K562 (cell line): Measurements from ENCODE around the gene SKIL. TPM values are rescaled to one million over a fixed set of nuclear protein-coding genes. Genes with fewer than 3 reads are reported as not detected.

Experiments
- ATAC-seq: fragments of 200-7000 bp; cut with Tn5 transposase; 3 replicates; pipeline ENCODE4 v1.9.1; 2020; ENCODE audit warnings: moderate library complexity
- BruUV-seq: library from RNA; stranded (reverse); fragments of 400-500 nt; replicated peaks from 2 replicates; lab custom pipeline; 2021; lab: Mats Ljungman, UMichigan
- CTCF ChIA-PET: fragments of 300-600 bp; formaldehyde crosslinking; extraction: SDS; loops from one replicate; lab custom pipeline; 2021; ENCODE audit warnings: low intra/inter-chr PET ratio; lab: Yijun Ruan, JAX
- POLR2A ChIA-PET: fragments of 300-600, 350-650 bp; sonication (Branson Sonifier 250); formaldehyde crosslinking; extraction: SDS; loops from one replicate; lab custom pipeline; 2021; ENCODE audit warnings: antibody characterized with exemption, inconsistent platforms; lab: Yijun Ruan, JAX
- DNase-seq, 4 experiments: peaks; one replicate each; pipeline versions ENCODE4 v3.0.0 to v3.0.0-alpha.2; 2011 to 2018; ENCODE audit warnings: low spot score in 3 of 4, mixed read lengths in 3 of 4; ENCODE audit errors: extremely low read depth in 1 of 4
- FAIRE-seq: peaks from 2 replicates; lab custom pipeline; 2011; peaks lifted over from hg19 to GRCh38; lab: Jason Lieb, UNC
- H2AFZ ChIP-seq: 2 replicates; pipeline ENCODE4 v1.6.0; 2011; ENCODE audit warnings: low read depth, low read length, control low read depth, inconsistent platforms
- H3K27ac ChIP-seq: fragments of 200-600 bp; 3 replicates; pipeline ENCODE4 v1.8.0; 2011; ENCODE audit warnings: low read depth, mild to moderate bottlenecking, control low read depth, inconsistent platforms, low read length, moderate library complexity, mixed read lengths; ENCODE audit errors: extremely low read depth
- H3K27me3 ChIP-seq, 2 experiments: fragments of 300-600 bp in 1 of 2; 2 replicates in 1 of 2; 3 replicates in 1 of 2; pipeline versions ENCODE4 v1.6.0 to v1.8.0; 2011; ENCODE audit warnings: inconsistent platforms in 2 of 2, low read length in 2 of 2, mild to moderate bottlenecking in 1 of 2, mixed read lengths in 1 of 2, moderate library complexity in 1 of 2; ENCODE audit not compliant: control insufficient read depth in 2 of 2, insufficient read depth in 2 of 2
- H3K36me3 ChIP-seq: fragments of 300-600 bp; 3 replicates; pipeline ENCODE4 v1.8.0; 2011; ENCODE audit warnings: mild to moderate bottlenecking, low read length, inconsistent platforms; ENCODE audit not compliant: control insufficient read depth, insufficient read depth
- H3K4me1 ChIP-seq, 2 experiments: fragments of 200-600 bp in 1 of 2; replicated peaks in 1 of 2; 2 replicates in 1 of 2; 3 replicates in 1 of 2; pipeline versions ENCODE4 v1.5.1 to v1.8.0; 2011; ENCODE audit warnings: inconsistent platforms in 2 of 2, low read length in 2 of 2, mild to moderate bottlenecking in 1 of 2, mixed read lengths in 1 of 2, moderate library complexity in 1 of 2; ENCODE audit not compliant: control insufficient read depth in 2 of 2, insufficient read depth in 2 of 2
- H3K4me2 ChIP-seq: 2 replicates; pipeline ENCODE4 v1.6.1; 2011; ENCODE audit warnings: low read length, control low read depth, inconsistent platforms, mixed read lengths; ENCODE audit not compliant: insufficient read depth
- H3K4me3 ChIP-seq: fragments of 200-600 bp; sonication (generic), shearing (Covaris generic); 2 replicates; pipeline ENCODE4 v1.5.1; 2016; ENCODE audit warnings: control low read depth, inconsistent platforms
- H3K79me2 ChIP-seq: fragments of 200-600 bp; 3 replicates; pipeline ENCODE4 v1.8.0; 2011; ENCODE audit warnings: low read length, inconsistent platforms; ENCODE audit not compliant: control insufficient read depth, insufficient read depth
- H3K9ac ChIP-seq, 2 experiments: 2 replicates each; pipeline versions ENCODE4 v1.6.0 to v1.6.1; 2011; ENCODE audit warnings: low read depth in 2 of 2, low read length in 2 of 2, control low read depth in 1 of 2, inconsistent platforms in 1 of 2, mild to moderate bottlenecking in 1 of 2, mixed read lengths in 1 of 2; ENCODE audit not compliant: insufficient read depth in 1 of 2
- H3K9me1 ChIP-seq: one replicate; pipeline ENCODE4 v1.6.0; 2011; ENCODE audit warnings: inconsistent platforms, mild to moderate bottlenecking, low read length, moderate library complexity; ENCODE audit not compliant: control insufficient read depth, insufficient read depth
- H3K9me3 ChIP-seq: replicated peaks from 2 replicates; pipeline ENCODE4 v1.5.1; 2011; ENCODE audit warnings: low read depth, low read length, inconsistent platforms; ENCODE audit not compliant: control insufficient read depth, insufficient read depth
- H4K20me1 ChIP-seq: replicated peaks from 2 replicates; pipeline ENCODE4 v1.6.1; 2011; ENCODE audit warnings: low read length, inconsistent platforms, mixed read lengths; ENCODE audit not compliant: control insufficient read depth, insufficient read depth
- ADNP ChIP-seq: fragments of 200-800 bp; sonication (Bioruptor generic); IDR thresholded peaks from 2 replicates; pipeline ENCODE4 v1.6.1; 2016; ENCODE audit warnings: missing genetic modification characterization, missing compliant biosample characterization
- DACH1 ChIP-seq: fragments of 450-650 bp; IDR thresholded peaks from 2 replicates; pipeline ENCODE4 v1.6.1; 2018; ENCODE audit not compliant: partially characterized antibody
- GATA2 ChIP-seq: sonication (generic); formaldehyde crosslinking; IDR thresholded peaks from 2 replicates; pipeline ENCODE4 v1.4.0; 2020; ENCODE audit warnings: mild to moderate bottlenecking, missing genetic modification reagents
- GATAD2B ChIP-seq: fragments of 450-650 bp; IDR thresholded peaks from 2 replicates; pipeline ENCODE4 v1.6.1; 2017; ENCODE audit warnings: mild to moderate bottlenecking, borderline replicate concordance
- MCM3 ChIP-seq: fragments of 450-650 bp; IDR thresholded peaks from 2 replicates; pipeline ENCODE4 v1.6.1; 2016
- RAD21 ChIP-seq, 2 experiments: fragments of 250-450 bp in 1 of 2; fragments of 450-650 bp in 1 of 2; sonication (Bioruptor Pico) in 1 of 2; formaldehyde crosslinking in 1 of 2; IDR thresholded peaks in 1 of 2; conservative IDR thresholded peaks in 1 of 2; 2 replicates each; pipeline versions ENCODE4 v1.4.0 to v1.8.0; 2020 to 2022; ENCODE audit warnings: mild to moderate bottlenecking in 2 of 2, moderate library complexity in 1 of 2
- REST ChIP-seq, 2 experiments: fragments of 450-650 bp; formaldehyde crosslinking in 1 of 2; IDR thresholded peaks; 2 replicates each; pipeline versions ENCODE4 v1.4.0 to v1.6.1; 2014 to 2020; ENCODE audit warnings: mild to moderate bottlenecking in 2 of 2, borderline replicate concordance in 1 of 2, low read depth in 1 of 2
- RHOXF2B ChIP-seq: fragments of 250-450 bp; sonication (Bioruptor Pico); conservative IDR thresholded peaks from 2 replicates; pipeline ENCODE4 v1.5.1; 2021
- SMC3 ChIP-seq: conservative IDR thresholded peaks from 2 replicates; pipeline ENCODE4 v1.6.1; 2011; ENCODE audit warnings: low read depth, low read length, improper control_type of control experiment; ENCODE audit not compliant: insufficient read depth
- WGBS: fragments of 100-300 bp; shearing (Covaris generic); methylation state at CpG from one replicate; pipeline ENCODE4 v1.1.6; 2016; ENCODE audit warnings: low coverage, mixed read lengths; ENCODE audit not compliant: insufficient coverage; ENCODE audit errors: missing lambda C conversion rate; 5-methylcytosine and 5-hydroxymethylcytosine counted together
- in situ Hi-C: fragments of 300-500 bp; cut with MboI; formaldehyde crosslinking; loops from 4 replicates; pipeline ENCODE4 v1.15.0; 2018; ENCODE audit warnings: inconsistent platforms, mixed read lengths
- intact Hi-C: fragments of 100-400 bp; cut with micrococcal nuclease; formaldehyde crosslinking; loops from 2 replicates; pipeline ENCODE4 v1.14.2; 2022
- polyA plus RNA-seq, 8 experiments: library from polyadenylated mRNA; depleted of rRNA in 4 of 8; stranded (reverse) in 5 of 8; unstranded in 3 of 8; fragments of >200 nt; fragmentation: Nextera tagmentation in 2 of 8; fragmentation: Illumina TruSeq in 1 of 8; extraction: Ambion mirVana in 2 of 8; extraction: Trizol in 1 of 8; gene quantifications; 2 replicates each; pipeline versions ENCODE4 v1.2.1 to v1.2.3, GENCODE V29; 2011 to 2014; ENCODE audit warnings: inconsistent platforms in 1 of 8, missing spikeins in 1 of 8
- total RNA-seq, 7 experiments: library from RNA; depleted of rRNA in 6 of 7; stranded (reverse); fragments of >200 nt in 6 of 7; fragmentation: Illumina TruSeq in 2 of 7; extraction: Trizol in 2 of 7; gene quantifications; 2 replicates each; pipeline versions ENCODE4 v1.2.1 to v1.2.3, GENCODE V29; 2011 to 2021; ENCODE audit warnings: low replicate concordance in 1 of 7
- TF ChIP-seq, protein P1 (sequence below), 3 experiments: IDR thresholded peaks in 2 of 3; conservative IDR thresholded peaks in 1 of 3; 2 replicates each; pipeline ENCODE4 v1.5.1; 2011 to 2012; ENCODE audit warnings: low read length in 3 of 3, mild to moderate bottlenecking in 3 of 3, control low read depth in 2 of 3, improper control_type of control experiment in 1 of 3, inconsistent platforms in 1 of 3, low read depth in 1 of 3, mixed read lengths in 1 of 3, moderate library complexity in 1 of 3; ENCODE audit not compliant: insufficient read depth in 2 of 3

Gene SKIL
- total and polyA plus RNA-seq, 9 of the 15 experiments (the other 6 are each of a cell fraction or from before 2014, with no cell fraction given): 4.3 to 19.1 (median 9.7) TPM

DNA sequence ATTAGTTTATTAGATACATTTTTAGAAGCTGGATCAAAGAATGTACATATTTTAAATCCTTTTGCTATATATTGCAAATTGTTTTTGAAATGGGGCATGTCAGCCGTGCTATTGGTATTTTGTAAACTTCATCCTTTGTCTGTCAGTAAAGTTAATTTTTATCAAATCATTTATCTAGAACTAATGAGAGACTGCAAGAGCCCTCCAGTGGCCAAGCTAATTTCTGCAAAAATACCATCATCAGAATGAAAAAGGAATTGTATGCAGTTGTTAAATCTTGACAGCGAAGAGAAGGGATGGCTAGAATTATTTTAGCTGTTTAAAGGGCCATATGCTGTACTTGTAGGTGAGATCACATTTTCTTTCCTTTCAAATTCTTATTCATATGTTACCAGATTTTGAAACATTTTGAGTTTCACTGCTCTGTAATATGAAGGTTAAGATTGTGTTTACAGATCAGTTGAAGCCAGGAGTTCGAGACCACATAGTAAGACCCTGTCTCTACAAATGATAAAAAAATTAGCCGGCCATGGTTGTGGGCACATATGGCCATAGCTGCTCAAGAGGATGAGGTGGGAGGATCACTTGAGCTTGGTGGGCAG lies 53.0 kb downstream of the SKIL start:
- H3K27me3 ChIP-seq: no peaks in the 10 kb centered on the region
- H3K9me1 ChIP-seq: no peaks in the 10 kb centered on the region
- no peaks in the 10 kb centered on the region for H4K20me1 ChIP-seq
- no TSS peak for BruUV-seq
- H2AFZ ChIP-seq: no peak overlapping the region
- H3K36me3 ChIP-seq: no peaks in the 10 kb centered on the region
- ATAC-seq (peak; percentile 59; the same call in 2 of the 3 replicates), FAIRE-seq (no peak), DNase-seq (peak in 3 of 4 experiments; percentile 29 to 59 (median 34))
- no peak overlapping the region for H3K4me2 ChIP-seq
- ChIA-PET CTCF (interaction anchor here (0.7 to 2.7 kb wide), 3 partner anchors 100 to 438 kb away, joined by 4 to 20 read pairs (median 6); no protein-coding TSS in a partner anchor), POLR2A (interaction anchor here (0.5 to 1.8 kb wide), 5 partner anchors 15 to 459 kb away, joined by 3 to 7 read pairs (median 3); partner anchors contain the start of genes PRKCI and RPL22L1)
- 0 out of 4 replicates have a peak overlapping the region, but pooled peaks of 1 of the 2 experiments have one; percentile 31 for H3K9ac ChIP-seq
- no peak overlapping the region for H3K4me3 ChIP-seq
- intact Hi-C loops: loop anchor here (1.0 to 5.0 kb wide), 7 partner anchors 50 to 648 kb away; no protein-coding TSS in a partner anchor
- H3K9me3 ChIP-seq: no peaks in the 10 kb centered on the region
- no peaks in the 10 kb centered on the region for H3K4me1 ChIP-seq
- no peaks in the 10 kb centered on the region for H3K79me2 ChIP-seq
- 24% methylated on average over 4 of the region's 4 CpGs for WGBS
- in situ Hi-C loops: no loop called here
- no peak overlapping the region for H3K27ac ChIP-seq
- TF ChIP-seq RAD21 (CRISPR knock-in tag; conservative IDR thresholded peaks at IDR 0.05 in 1 of 2, IDR thresholded peaks at IDR 0.05 in 1 of 2) (peak; percentile 84 to 88), GATAD2B (peak; percentile 35; the same call in 1 of the 2 replicates), RHOXF2B (CRISPR knock-in tag) (no peak), ADNP (tag) (peak; percentile 4; the same call in 1 of the 2 replicates), DACH1 (peak; percentile 77), SMC3 (peak; percentile 55), GATA2 (CRISPR knock-in tag) (peak; percentile 43; the same call in 1 of the 2 replicates), REST (IDR thresholded peaks at IDR 0.05; ENCODE audit: borderline replicate concordance) (peak; percentile 82; the same call in 1 of the 2 replicates), REST (CRISPR knock-in tag; IDR thresholded peaks at IDR 0.05; ENCODE audit: low read depth) (no peak), MCM3 (no peak)
- TF ChIP-seq, protein P1, sequence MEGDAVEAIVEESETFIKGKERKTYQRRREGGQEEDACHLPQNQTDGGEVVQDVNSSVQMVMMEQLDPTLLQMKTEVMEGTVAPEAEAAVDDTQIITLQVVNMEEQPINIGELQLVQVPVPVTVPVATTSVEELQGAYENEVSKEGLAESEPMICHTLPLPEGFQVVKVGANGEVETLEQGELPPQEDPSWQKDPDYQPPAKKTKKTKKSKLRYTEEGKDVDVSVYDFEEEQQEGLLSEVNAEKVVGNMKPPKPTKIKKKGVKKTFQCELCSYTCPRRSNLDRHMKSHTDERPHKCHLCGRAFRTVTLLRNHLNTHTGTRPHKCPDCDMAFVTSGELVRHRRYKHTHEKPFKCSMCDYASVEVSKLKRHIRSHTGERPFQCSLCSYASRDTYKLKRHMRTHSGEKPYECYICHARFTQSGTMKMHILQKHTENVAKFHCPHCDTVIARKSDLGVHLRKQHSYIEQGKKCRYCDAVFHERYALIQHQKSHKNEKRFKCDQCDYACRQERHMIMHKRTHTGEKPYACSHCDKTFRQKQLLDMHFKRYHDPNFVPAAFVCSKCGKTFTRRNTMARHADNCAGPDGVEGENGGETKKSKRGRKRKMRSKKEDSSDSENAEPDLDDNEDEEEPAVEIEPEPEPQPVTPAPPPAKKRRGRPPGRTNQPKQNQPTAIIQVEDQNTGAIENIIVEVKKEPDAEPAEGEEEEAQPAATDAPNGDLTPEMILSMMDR (IDR thresholded peaks at IDR 0.05 in 2 of 3, conservative IDR thresholded peaks at IDR 0.05 in 1 of 3; ENCODE audit: insufficient read depth in 2 of 3, low read depth in 1 of 3, low read length in 3 of 3): peak; percentile 47 to 70 (median 53); a peak in 5 of 6 replicates
